Common myeloid progenitor, CD34-positive (primary cell): ENCODE data around the gene NHLRC2.

ENCODE experiments used
- CTCF ChIA-PET: fragments of 350-600 bp; sonication (Branson Sonifier 250); formaldehyde crosslinking; loops from one replicate; lab custom pipeline; 2021; ENCODE audit warnings: antibody characterized with exemption; lab: Charles Lee
- POLR2A ChIA-PET: fragments of 350-600 bp; sonication (Branson Sonifier 250); formaldehyde crosslinking; loops from one replicate; lab custom pipeline; 2021; ENCODE audit warnings: antibody characterized with exemption; lab: Charles Lee
- DNase-seq, 3 donors: peaks; one replicate each; pipeline versions ENCODE4 v3.0.0 to v3.0.0-alpha.2; 2013
- H3K27ac ChIP-seq, 2 experiments: 1 replicate in 1 of 2; 2 replicates in 1 of 2; pipeline ENCODE4 v1.7.0; 2013; ENCODE audit warnings: inconsistent platforms in 2 of 2, low read length in 2 of 2, mild to moderate bottlenecking in 2 of 2, low read depth in 1 of 2, moderate library complexity in 1 of 2; ENCODE audit not compliant: severe bottlenecking in 2 of 2, insufficient read depth in 1 of 2, poor library complexity in 1 of 2
- H3K27me3 ChIP-seq, 5 experiments: replicated peaks in 2 of 5; 1 replicate in 3 of 5; 2 replicates in 2 of 5; pipeline versions ENCODE4 v1.6.1 to v1.7.0; 2013; ENCODE audit warnings: low read length in 4 of 5, mild to moderate bottlenecking in 2 of 5, moderate library complexity in 2 of 5, inconsistent platforms in 1 of 5; ENCODE audit not compliant: insufficient read depth in 5 of 5, control insufficient read depth in 4 of 5
- H3K36me3 ChIP-seq, 4 experiments: 1 replicate in 2 of 4; 2 replicates in 2 of 4; pipeline versions ENCODE4 v1.6.1 to v1.7.0; 2013; ENCODE audit warnings: low read length in 3 of 4, control low read depth in 1 of 4, mild to moderate bottlenecking in 1 of 4; ENCODE audit not compliant: control insufficient read depth in 4 of 4, insufficient read depth in 4 of 4
- H3K4me1 ChIP-seq, 4 experiments: 1 replicate in 3 of 4; 2 replicates in 1 of 4; pipeline versions ENCODE4 v1.6.1 to v1.7.1; 2013; ENCODE audit warnings: low read length in 3 of 4, mild to moderate bottlenecking in 3 of 4, control low read depth in 1 of 4, inconsistent platforms in 1 of 4, moderate library complexity in 1 of 4; ENCODE audit not compliant: control insufficient read depth in 4 of 4, insufficient read depth in 4 of 4; ENCODE audit errors: control extremely low read depth in 1 of 4
- H3K4me3 ChIP-seq, 7 experiments: 1 replicate in 4 of 7; 2 replicates in 3 of 7; pipeline versions ENCODE4 v1.5.1 to v1.7.0; 2013; ENCODE audit warnings: mild to moderate bottlenecking in 7 of 7, low read length in 6 of 7, moderate library complexity in 6 of 7, inconsistent platforms in 2 of 7, low read depth in 2 of 7, control low read depth in 1 of 7; ENCODE audit not compliant: insufficient read depth in 4 of 7, control insufficient read depth in 1 of 7; ENCODE audit errors: extremely low read depth in 1 of 7
- H3K9me3 ChIP-seq, 5 experiments: 1 replicate in 4 of 5; 2 replicates in 1 of 5; pipeline versions ENCODE4 v1.6.1 to v1.7.1; 2013; ENCODE audit warnings: low read length in 4 of 5, mild to moderate bottlenecking in 2 of 5, inconsistent platforms in 1 of 5, low read depth in 1 of 5, moderate library complexity in 1 of 5; ENCODE audit not compliant: control insufficient read depth in 4 of 5, insufficient read depth in 2 of 5; ENCODE audit errors: control extremely low read depth in 1 of 5
- WGBS: methylation state at CpG from one replicate; pipeline ENCODE4 v1.1.5; 2013; ENCODE audit not compliant: insufficient coverage; 5-methylcytosine and 5-hydroxymethylcytosine counted together

NHLRC2 gene

GRCh38 chr10:113948048-113948447, 93.6 kb downstream of the NHLRC2 start:
- Histone ChIP-seq H3K36me3 (no peaks in the 10 kb centered on the region), H3K27ac (no peak overlapping the region), H3K27me3 (no peaks in the 10 kb centered on the region), H3K4me3 (no peak overlapping the region), H3K9me3 (peaks cover 0 to 2% (median 0%) of the 10 kb centered on the region in 5 experiments), H3K4me1 (peaks cover 0 to 17% (median 11%) of the 10 kb centered on the region in 4 experiments)
- ChIA-PET CTCF (interaction anchor here (1.0 to 1.4 kb wide), 4 partner anchors 16 to 155 kb away, joined by 3 to 4 read pairs (median 3); no protein-coding TSS in a partner anchor), POLR2A (no interaction called here)
- no peak for DNase-seq
- 63% methylated on average over 2 of the region's 4 CpGs for WGBS

- DNase-seq: no peak
- ChIA-PET CTCF (interaction anchor here (1.1 to 1.3 kb wide), 3 partner anchors 10 to 109 kb away, joined by 3 to 4 read pairs (median 3); no protein-coding TSS in a partner anchor), POLR2A (no interaction called here)
- Histone ChIP-seq H3K36me3 (no peaks in the 10 kb centered on the region), H3K27ac (no peak overlapping the region), H3K9me3 (peaks cover 2 to 16% (median 5%) of the 10 kb centered on the region in 5 experiments), H3K4me1 (peaks cover 0 to 17% (median 11%) of the 10 kb centered on the region in 4 experiments), H3K4me3 (no peak overlapping the region), H3K27me3 (no peaks in the 10 kb centered on the region)
These were observed 95.8 kb downstream of the NHLRC2 start for GRCh38 chr10:113950268-113950667.

GRCh38 chr10:113953505-113954272, 99.2 kb downstream of the NHLRC2 start:
- ChIA-PET POLR2A (no interaction called here), CTCF (interaction anchor here (0.7 kb wide), 1 partner anchor 56 kb away, joined by 3 read pairs; no protein-coding TSS in a partner anchor)
- H3K27ac ChIP-seq: no peak overlapping the region
- whole genome bisulfite sequencing: 100% methylated on average over 1 of the region's 2 CpGs
- no peaks in the 10 kb centered on the region for H3K27me3 ChIP-seq
- peak in 2 of 3 donors; percentile 30 to 42 for DNase-seq
- peaks cover 2 to 21% (median 5%) of the 10 kb centered on the region in 5 experiments for H3K9me3 ChIP-seq
- H3K4me1 ChIP-seq: no peaks in the 10 kb centered on the region
- H3K4me3 ChIP-seq: no peak overlapping the region
- H3K36me3 ChIP-seq: no peaks in the 10 kb centered on the region

GRCh38 chr10:113954409-113954808, 99.9 kb downstream of the NHLRC2 start:
- WGBS: 100% methylated on average over 1 of the region's 1 CpG
- Histone ChIP-seq H3K4me1 (no peaks in the 10 kb centered on the region), H3K4me3 (no peak overlapping the region), H3K27me3 (no peaks in the 10 kb centered on the region), H3K9me3 (peaks cover 2 to 21% (median 5%) of the 10 kb centered on the region in 5 experiments), H3K36me3 (no peaks in the 10 kb centered on the region), H3K27ac (no peak overlapping the region)
- CTCF ChIA-PET: interaction anchor here (0.7 kb wide), 1 partner anchor 57 kb away, joined by 3 read pairs; no protein-coding TSS in a partner anchor
- DNase-seq: no peak
- POLR2A ChIA-PET: no interaction called here

- Histone ChIP-seq H3K9me3 (peaks cover 2 to 21% (median 7%) of the 10 kb centered on the region in 5 experiments), H3K27me3 (no peaks in the 10 kb centered on the region), H3K4me1 (peaks cover 0 to 20% (median 8%) of the 10 kb centered on the region in 4 experiments), H3K4me3 (no peak overlapping the region), H3K27ac (no peak overlapping the region), H3K36me3 (no peaks in the 10 kb centered on the region)
- POLR2A ChIA-PET: no interaction called here
- CTCF ChIA-PET: no interaction called here
- DNase-seq: no peak
- 100% methylated on average over 4 of the region's 5 CpGs for WGBS
These were observed 102.6 kb downstream of the NHLRC2 start for GRCh38 chr10:113957013-113957412.

GRCh38 chr10:113958631-113959382, 104.3 kb downstream of the NHLRC2 start:
- 95% methylated on average over 7 of the region's 11 CpGs for WGBS
- Histone ChIP-seq H3K9me3 (peaks cover 0 to 21% (median 6%) of the 10 kb centered on the region in 5 experiments), H3K27me3 (no peaks in the 10 kb centered on the region), H3K36me3 (no peaks in the 10 kb centered on the region), H3K4me1 (peaks cover 0 to 22% (median 8%) of the 10 kb centered on the region in 4 experiments), H3K4me3 (no peak overlapping the region), H3K27ac (no peak overlapping the region)
- POLR2A ChIA-PET: no interaction called here
- peak in 2 of 3 donors; percentile 36 to 39 for DNase-seq
- CTCF ChIA-PET: interaction anchor here (1.4 kb wide), 1 partner anchor 26 kb away, joined by 3 read pairs; no protein-coding TSS in a partner anchor
